ENCODE measurements around the gene MEPCE. TPM values are rescaled to one million over a fixed set of nuclear protein-coding genes. Genes with fewer than 3 reads are reported as not detected.
A peak's percentile ranks its signal among the peaks of the same experiment; 100 is the strongest.

Gene MEPCE
- polyA plus RNA-seq, 1 donor from 2014 or later: 19.8 TPM

DNA sequence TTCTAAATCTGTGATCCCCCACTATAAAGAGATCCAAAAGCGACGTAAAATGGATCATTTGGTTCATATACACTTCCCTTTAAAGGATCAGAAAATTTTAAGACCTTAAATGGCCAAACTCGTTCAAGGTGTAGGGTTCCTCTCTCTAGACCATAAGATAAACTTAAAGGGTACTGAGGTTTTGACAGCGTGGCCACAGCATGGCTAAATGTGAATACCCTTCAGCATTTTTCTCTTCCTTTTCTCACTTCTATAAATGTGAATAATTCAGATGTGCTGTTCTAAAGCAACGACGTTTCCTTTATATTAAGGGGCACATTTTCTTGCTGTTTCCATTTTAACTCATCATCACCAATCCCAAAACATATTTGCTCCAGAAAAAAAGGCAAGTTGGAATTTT lies 6.3 kb upstream of the MEPCE start:
- Mint-ChIP-seq H3K27ac (peak overlapping the region in 1 of 3 donors; percentile 62), H3K4me3 (no peak overlapping the region), H3K36me3 (peaks cover 1% of the 10 kb centered on the region), H3K9me3 (no peaks in the 10 kb centered on the region), H3K27me3 (peaks cover 1% of the 10 kb centered on the region), H3K4me1 (peaks cover 0 to 5% (median 0%) of the 10 kb centered on the region in 3 donors)

DNA sequence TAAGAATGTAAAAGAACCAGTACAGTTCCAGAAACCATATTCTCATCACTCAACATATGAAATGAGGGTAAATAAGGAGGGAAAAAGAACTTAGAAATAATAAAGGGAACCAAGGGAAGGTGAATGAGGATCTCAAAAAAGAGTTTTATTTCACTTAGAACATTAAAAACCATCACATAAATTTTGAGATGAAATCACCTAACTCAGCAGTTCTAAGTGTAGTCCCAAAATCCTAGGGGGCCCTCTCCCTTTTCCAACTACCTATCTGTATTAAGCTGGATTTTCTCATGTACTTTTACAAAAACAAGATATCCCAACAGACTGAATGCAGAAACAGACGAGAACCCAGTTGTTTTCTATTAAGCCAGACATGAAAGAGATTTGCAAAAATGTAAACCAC lies 4.3 kb upstream of the MEPCE start:
- Mint-ChIP-seq H3K27ac (peak overlapping the region in 2 of 3 donors; percentile 67 to 71), H3K9me3 (no peaks in the 10 kb centered on the region), H3K4me3 (peak overlapping the region in 1 of 4 donors; percentile 25), H3K27me3 (peaks cover 6% of the 10 kb centered on the region), H3K36me3 (no peaks in the 10 kb centered on the region), H3K4me1 (peaks cover 0 to 6% (median 2%) of the 10 kb centered on the region in 3 donors)

DNA sequence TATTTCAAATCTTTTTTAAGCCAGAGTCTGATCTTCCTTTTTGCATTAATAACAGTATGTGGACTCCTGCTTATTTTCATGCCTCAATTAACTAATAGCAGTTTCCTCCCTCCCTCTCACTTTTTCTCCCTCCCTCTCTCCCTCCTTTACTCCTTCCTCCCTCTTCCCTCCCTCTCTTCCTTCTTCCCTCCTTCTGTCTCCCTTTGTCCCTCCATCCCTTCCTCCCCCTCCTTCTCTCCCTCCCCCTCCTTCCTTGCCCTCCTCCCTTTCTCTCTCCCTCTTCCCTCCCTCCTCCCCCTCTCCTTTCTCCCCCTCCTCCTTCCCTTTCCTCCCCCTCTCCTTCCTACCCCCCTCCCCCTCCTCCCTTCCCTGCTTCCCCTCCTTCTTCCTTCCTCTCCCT lies 3.1 kb upstream of the MEPCE start:
- Mint-ChIP-seq H3K4me1 (peaks cover 6% of the 10 kb centered on the region in 3 donors), H3K36me3 (no peaks in the 10 kb centered on the region), H3K27me3 (peaks cover 6% of the 10 kb centered on the region), H3K27ac (no peak overlapping the region), H3K9me3 (no peaks in the 10 kb centered on the region), H3K4me3 (no peak overlapping the region)

DNA sequence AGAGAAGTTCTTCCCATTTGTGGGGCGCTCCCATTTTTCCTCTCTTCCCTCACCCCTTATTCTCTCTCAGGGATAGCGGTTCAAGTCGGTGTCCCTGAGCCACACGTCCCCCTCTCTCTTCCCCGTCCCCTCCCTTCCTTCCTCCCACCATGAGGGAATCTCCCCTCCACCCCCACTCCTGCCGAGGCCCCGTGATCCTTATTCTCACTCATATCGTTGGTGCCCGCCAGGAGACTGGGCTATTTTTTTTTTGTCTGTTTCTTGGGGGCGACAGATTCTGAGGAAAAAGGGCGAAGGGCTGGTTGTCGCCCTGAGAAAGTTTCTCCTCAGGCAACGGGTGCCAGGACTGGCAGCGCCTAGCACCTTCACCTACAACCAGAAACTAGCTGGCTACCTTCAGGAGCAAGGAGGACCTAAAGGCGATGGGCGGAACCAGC lies 1.9 kb upstream of the MEPCE start:
- Mint-ChIP-seq H3K4me1 (peaks cover 6 to 17% (median 13%) of the 10 kb centered on the region in 3 donors), H3K4me3 (peak overlapping the region; percentile 85 to 100 (median 98)), H3K27ac (peak overlapping the region; percentile 99 to 100 (median 100)), H3K27me3 (peaks cover 6% of the 10 kb centered on the region), H3K36me3 (no peaks in the 10 kb centered on the region), H3K9me3 (no peaks in the 10 kb centered on the region)

DNA sequence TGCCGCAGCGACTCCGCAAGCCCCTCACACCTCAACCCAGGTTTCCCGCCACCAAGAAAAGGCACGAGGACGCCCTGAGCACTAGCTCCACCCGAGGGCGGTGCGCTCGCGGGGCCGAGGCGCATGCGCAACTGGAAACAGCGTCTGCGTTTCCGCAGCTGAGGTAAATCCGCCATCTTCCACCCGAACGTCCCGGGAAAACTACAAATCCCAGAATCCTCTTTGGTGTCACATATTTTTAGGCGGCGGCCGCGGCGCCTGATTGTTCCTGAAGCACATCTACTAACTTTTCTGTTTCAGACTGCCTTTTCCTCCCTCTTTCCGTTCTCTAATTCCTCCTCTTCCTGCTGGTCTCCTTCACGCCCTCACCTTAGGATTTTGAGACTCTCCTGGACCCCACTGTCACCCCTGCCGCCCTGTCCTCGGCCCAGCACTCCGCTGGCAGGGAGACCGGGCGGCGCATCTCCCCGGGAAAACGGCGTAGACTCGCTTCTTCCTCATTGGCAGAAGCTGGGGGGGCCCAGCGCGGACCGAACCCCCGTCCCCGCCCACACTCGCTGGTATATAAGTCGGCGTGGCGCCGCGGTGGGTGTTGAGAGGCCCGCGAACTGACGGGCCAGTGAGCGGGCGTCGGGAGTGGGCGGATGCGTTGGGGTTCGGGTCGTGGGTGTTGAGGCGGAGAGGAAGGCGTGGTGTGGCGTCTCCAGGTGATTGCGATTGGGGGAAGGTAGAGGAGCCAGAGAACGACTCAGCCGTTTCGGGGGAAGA lies 1.2 kb upstream of the MEPCE start, which contains the start of gene ZCWPW1:
Gene ZCWPW1 (minus strand): TSS at position 505 of the 768 bp plus-strand sequence. CDS start 8,054 bp downstream, outside the sequence.
- Mint-ChIP-seq H3K4me1 (peaks cover 6 to 17% (median 13%) of the 10 kb centered on the region in 3 donors), H3K4me3 (peak within 1 kb of the TSS; percentile 85 to 100 (median 98)), H3K27me3 (peaks cover 6% of the 10 kb centered on the region), H3K36me3 (peaks cover 1% of the 10 kb centered on the region), H3K27ac (peak within 1 kb of the TSS; percentile 99 to 100 (median 100)), H3K9me3 (no peaks in the 10 kb centered on the region)

DNA sequence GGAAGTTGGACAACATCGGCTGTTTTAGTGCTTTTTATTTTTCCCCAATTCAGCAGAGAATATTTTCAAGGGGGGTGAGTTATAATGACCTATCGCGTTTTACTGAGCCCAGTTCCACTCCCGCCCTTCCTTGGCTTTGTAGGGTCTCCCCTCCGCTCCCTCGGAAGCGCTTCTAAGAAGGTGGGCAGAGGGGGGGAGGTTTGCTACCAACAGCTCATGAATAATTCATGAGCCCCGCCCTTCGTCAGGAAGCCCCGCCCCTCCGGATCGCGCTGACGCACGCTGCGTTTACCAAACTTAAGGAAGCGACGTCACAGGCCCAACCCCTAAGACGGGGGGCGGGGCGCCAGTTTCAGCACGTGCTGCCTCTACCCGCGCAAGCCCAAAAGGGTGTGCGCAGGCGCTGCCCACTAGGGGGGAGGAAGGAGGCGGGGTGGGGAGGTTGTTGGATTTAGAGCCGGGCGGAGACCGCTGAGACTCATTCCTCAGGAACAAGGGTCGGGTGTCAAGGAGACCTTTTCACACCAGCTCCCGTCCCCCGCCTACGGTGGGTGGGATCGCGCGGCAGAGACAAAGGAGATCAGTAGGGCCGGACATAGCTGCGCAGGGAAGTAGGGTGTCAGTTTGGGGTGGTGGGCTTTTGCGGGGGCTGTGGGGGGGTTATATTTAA lies 529 bp upstream of the MEPCE start:
- H3K36me3 Mint-ChIP-seq: peaks cover 3% of the 10 kb centered on the region
- peak overlapping the region; percentile 99 to 100 (median 100) for H3K27ac Mint-ChIP-seq
- H3K4me1 Mint-ChIP-seq: peaks cover 6 to 23% (median 19%) of the 10 kb centered on the region in 3 donors
- H3K4me3 Mint-ChIP-seq: peak overlapping the region; percentile 85 to 100 (median 98)
- no peaks in the 10 kb centered on the region for H3K9me3 Mint-ChIP-seq
- peaks cover 6% of the 10 kb centered on the region for H3K27me3 Mint-ChIP-seq

DNA sequence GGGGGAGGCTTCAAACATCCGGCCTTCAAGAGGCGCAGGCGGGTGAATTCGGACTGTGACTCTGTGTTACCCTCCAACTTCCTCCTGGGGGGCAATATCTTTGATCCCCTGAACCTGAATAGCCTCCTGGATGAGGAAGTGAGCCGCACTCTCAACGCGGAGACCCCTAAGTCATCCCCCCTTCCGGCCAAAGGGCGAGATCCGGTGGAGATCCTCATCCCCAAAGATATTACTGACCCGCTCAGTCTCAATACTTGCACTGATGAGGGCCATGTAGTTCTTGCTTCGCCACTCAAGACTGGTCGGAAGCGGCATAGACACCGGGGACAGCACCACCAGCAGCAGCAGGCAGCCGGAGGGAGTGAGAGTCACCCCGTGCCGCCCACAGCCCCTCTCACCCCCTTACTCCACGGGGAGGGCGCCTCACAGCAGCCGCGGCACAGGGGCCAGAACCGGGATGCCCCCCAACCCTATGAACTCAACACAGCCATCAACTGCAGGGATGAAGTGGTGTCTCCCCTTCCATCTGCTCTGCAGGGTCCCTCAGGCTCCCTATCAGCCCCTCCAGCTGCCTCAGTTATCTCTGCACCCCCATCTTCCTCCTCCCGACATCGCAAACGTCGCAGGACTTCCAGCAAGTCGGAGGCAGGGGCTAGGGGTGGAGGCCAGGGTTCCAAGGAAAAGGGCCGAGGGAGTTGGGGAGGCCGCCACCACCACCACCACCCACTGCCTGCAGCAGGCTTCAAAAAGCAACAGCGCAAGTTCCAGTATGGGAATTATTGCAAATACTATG lies 1.1 kb downstream of the MEPCE start:
- H3K27me3 Mint-ChIP-seq: peaks cover 6% of the 10 kb centered on the region
- peaks cover 18 to 35% (median 29%) of the 10 kb centered on the region in 3 donors for H3K4me1 Mint-ChIP-seq
- no peaks in the 10 kb centered on the region for H3K9me3 Mint-ChIP-seq
- peak overlapping the region; percentile 84 to 98 (median 89) for H3K4me3 Mint-ChIP-seq
- peak overlapping the region; percentile 95 to 100 (median 99) for H3K27ac Mint-ChIP-seq
- H3K36me3 Mint-ChIP-seq: peaks cover 3% of the 10 kb centered on the region

DNA sequence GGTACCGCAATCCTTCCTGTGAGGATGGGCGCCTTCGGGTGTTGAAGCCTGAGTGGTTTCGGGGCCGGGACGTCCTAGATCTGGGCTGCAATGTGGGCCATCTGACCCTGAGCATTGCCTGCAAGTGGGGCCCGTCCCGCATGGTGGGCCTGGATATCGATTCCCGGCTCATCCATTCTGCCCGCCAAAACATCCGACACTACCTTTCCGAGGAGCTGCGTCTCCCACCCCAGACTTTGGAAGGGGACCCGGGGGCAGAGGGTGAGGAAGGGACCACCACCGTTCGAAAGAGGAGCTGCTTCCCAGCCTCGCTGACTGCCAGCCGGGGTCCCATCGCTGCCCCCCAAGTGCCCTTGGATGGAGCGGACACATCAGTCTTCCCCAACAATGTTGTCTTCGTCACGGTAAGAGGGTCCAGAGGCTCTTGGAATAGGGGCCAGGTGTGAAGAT lies 1.7 kb downstream of the MEPCE start:
- Mint-ChIP-seq H3K9me3 (no peaks in the 10 kb centered on the region), H3K27me3 (peaks cover 6% of the 10 kb centered on the region), H3K4me3 (peak overlapping the region in 3 of 4 donors; percentile 32 to 93 (median 85))

DNA sequence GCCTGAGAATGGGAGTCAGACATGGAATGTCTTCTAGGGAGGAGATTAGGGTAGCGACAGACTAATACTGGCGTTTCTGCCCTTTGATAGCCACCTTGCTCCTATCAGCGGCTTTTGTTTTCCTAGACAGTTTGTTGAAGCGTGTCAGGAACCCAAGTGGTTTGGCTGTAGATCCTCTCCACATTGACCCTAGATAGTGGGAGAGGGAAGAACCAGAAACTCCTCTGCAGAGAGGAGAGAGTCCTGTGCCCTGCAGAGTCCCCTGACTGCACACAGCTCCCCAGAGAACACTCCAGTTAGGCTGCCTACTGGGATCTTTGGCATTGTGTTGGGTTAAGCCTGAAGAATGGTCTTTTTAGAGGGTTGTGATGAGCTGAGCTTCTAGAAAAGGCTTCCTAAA lies 2.4 kb downstream of the MEPCE start:
- H3K27ac Mint-ChIP-seq: peak overlapping the region; percentile 59 to 99 (median 87)
- peaks cover 3% of the 10 kb centered on the region for H3K36me3 Mint-ChIP-seq
- peaks cover 6% of the 10 kb centered on the region for H3K27me3 Mint-ChIP-seq
- peak overlapping the region; percentile 27 to 85 (median 38) for H3K4me3 Mint-ChIP-seq
- H3K4me1 Mint-ChIP-seq: peaks cover 18 to 35% (median 32%) of the 10 kb centered on the region in 3 donors
- H3K9me3 Mint-ChIP-seq: no peaks in the 10 kb centered on the region

More for the DNA sequence above, 1.7 kb downstream of the MEPCE start:
- Mint-ChIP-seq H3K27ac (peak overlapping the region; percentile 59 to 99 (median 87)), H3K4me1 (peaks cover 18 to 35% (median 30%) of the 10 kb centered on the region in 3 donors), H3K36me3 (peaks cover 3% of the 10 kb centered on the region)

DNA sequence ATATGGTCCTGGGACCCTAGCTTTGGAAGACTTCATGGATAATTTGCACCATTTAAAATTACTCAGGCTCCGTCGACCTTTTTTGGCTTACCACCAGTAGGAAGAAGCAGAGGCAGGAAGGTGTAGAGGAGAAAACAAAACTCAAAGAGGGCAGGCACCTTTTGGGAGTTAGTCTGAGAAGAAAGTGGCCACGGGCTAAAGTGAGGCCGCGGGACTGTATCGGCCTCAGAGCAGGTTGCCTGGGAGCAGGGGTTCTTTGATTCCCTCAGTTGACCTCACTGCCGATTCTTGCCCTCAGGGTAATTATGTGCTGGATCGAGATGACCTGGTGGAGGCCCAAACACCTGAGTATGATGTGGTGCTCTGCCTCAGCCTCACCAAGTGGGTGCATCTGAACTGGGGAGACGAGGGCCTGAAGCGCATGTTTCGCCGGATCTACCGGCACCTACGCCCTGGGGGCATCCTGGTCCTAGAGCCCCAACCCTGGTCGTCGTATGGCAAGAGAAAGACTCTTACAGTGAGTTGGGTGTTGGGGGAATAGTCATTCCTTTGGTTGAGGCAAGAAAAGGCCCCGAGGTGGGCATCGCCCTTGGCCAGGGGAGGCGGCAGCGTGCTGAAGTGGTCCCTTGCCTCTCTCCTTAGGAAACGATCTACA lies 3.1 kb downstream of the MEPCE start:
- H3K36me3 Mint-ChIP-seq: peaks cover 3% of the 10 kb centered on the region
- H3K9me3 Mint-ChIP-seq: no peaks in the 10 kb centered on the region
- H3K4me3 Mint-ChIP-seq: peak overlapping the region; percentile 32 to 85 (median 56)
- H3K4me1 Mint-ChIP-seq: peaks cover 18 to 35% (median 32%) of the 10 kb centered on the region in 3 donors
- H3K27me3 Mint-ChIP-seq: peaks cover 6% of the 10 kb centered on the region
- peak overlapping the region in 2 of 3 donors; percentile 87 to 99 for H3K27ac Mint-ChIP-seq

DNA sequence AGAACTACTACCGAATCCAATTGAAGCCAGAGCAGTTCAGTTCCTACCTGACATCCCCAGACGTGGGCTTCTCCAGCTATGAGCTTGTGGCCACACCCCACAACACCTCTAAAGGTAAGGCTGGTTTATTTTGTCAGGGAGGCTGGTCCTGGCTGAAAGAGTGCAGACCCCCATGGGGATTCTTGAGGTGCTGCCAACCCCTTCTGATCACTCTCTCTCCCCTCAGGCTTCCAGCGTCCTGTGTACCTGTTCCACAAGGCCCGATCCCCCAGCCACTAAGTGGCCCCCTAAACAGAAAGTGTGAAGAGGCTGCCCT lies 3.6 kb downstream of the MEPCE start:
- peak overlapping the region in 2 of 4 donors; percentile 33 to 85 for H3K4me3 Mint-ChIP-seq

DNA sequence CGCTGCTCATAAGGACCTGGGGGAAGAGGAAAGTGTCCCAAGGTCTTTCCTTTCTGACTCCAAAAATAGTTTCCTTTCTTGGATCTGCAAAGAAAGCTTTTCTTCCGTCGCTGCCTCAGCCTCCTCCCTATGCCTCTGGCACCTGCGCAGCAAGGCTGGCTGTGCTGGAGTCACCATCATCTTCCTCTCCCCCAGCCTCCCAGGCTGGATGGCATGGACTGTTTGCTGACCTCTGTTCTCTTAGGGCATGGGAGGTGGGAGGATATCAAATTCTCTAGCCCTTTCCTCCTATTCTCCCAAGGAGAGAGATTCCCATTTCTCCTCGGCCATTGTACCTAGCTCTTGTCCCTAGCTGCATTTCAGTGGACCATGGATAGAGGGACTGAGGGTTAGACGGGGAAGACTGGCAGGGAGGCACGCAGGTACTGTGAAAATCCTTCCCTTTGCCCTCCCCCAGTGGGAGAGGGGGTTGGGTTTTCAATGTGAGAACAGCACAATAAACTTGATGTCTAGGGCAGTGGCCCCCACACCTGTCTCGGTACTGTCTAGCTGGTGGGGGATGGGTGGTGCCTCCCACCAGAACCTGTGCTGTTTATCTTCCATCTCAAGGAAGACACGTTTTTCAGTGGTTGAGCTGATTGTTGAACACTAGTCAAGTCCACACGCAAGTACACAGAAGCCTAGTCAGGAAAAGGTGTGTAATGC lies 4.1 kb downstream of the MEPCE start:
- Mint-ChIP-seq H3K27ac (peak overlapping the region; percentile 81 to 99 (median 90)), H3K27me3 (peaks cover 3% of the 10 kb centered on the region), H3K9me3 (no peaks in the 10 kb centered on the region), H3K36me3 (peaks cover 3% of the 10 kb centered on the region), H3K4me1 (peaks cover 18 to 35% (median 30%) of the 10 kb centered on the region in 3 donors), H3K4me3 (peak overlapping the region; percentile 72 to 95 (median 84))

More for the DNA sequence above, 3.6 kb downstream of the MEPCE start:
- Mint-ChIP-seq H3K27me3 (peaks cover 4% of the 10 kb centered on the region), H3K9me3 (no peaks in the 10 kb centered on the region), H3K36me3 (peaks cover 3% of the 10 kb centered on the region), H3K27ac (peak overlapping the region; percentile 81 to 99 (median 90)), H3K4me1 (peaks cover 18 to 35% (median 30%) of the 10 kb centered on the region in 3 donors)

DNA sequence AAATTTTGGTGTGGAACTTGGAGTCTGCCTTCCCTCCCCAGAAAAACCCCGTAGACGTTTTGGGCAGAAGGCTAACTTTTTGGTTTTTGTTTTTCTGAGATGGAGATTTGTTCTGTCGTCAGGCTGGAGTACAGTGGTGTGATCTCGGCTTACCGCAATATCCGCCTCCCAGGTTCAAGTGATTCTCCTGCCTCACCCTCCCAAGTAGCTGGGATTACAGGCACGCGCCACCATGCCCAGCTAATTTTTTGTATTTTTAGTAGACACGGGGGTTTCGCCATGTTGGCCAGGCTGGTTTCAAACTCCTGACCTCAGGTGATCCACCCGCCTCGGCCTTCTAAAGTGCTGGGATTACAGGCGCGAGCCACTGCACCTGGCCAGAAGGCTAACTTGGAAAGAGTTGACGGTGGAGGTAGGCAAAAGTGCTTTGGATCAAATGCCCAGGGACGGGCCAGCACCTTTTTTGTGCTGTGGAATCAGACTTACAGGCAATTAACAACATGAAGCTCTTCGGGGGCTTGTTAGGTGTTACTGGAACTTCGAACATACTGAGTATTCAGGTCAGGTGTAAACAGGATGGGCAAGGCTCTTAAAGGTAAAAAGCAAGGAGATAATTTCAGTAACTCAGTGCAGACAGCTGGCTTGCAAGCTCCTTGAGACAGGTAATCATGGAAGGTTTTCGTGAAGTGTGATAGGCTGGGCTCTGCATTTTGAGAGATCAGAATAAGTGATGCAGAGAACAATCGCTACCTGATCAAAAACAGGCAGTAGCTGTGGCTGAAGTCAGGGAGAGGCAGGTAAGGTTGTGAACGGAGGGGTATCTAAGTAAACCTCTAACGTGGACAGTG lies 4.9 kb downstream of the MEPCE start:
- Mint-ChIP-seq H3K36me3 (peaks cover 3% of the 10 kb centered on the region), H3K4me3 (peak overlapping the region; percentile 84 to 95 (median 88)), H3K27ac (peak overlapping the region; percentile 90 to 99 (median 91)), H3K27me3 (no peaks in the 10 kb centered on the region), H3K4me1 (peaks cover 14 to 35% (median 30%) of the 10 kb centered on the region in 3 donors), H3K9me3 (no peaks in the 10 kb centered on the region)
